Endothelial cell of umbilical vein (primary cell): ENCODE results near the gene CAPN7. TPM values are rescaled to one million over a fixed set of nuclear protein-coding genes. Genes with fewer than 3 reads are reported as not detected.

ENCODE experiments used
- BruUV-seq: library from RNA; stranded (reverse); fragments of 400-500 nt; replicated peaks from 2 replicates; lab custom pipeline; 2021; lab: Mats Ljungman, UMichigan
- CTCF ChIA-PET: fragments of 300-600, 350-600 bp; sonication (Branson Sonifier 250); formaldehyde crosslinking; loops from one replicate; lab custom pipeline; 2021; ENCODE audit warnings: antibody characterized with exemption, inconsistent platforms; lab: Charles Lee
- POLR2A ChIA-PET: fragments of 300-600, 350-600 bp; sonication (Branson Sonifier 250); formaldehyde crosslinking; loops from one replicate; lab custom pipeline; 2021; ENCODE audit warnings: antibody characterized with exemption, inconsistent platforms; lab: Charles Lee
- DNase-seq: peaks from one replicate; pipeline ENCODE4 v3.0.0-alpha.2; 2011; ENCODE audit warnings: low read depth, low spot score
- FAIRE-seq: peaks from 2 replicates; lab custom pipeline; 2011; peaks lifted over from hg19 to GRCh38; lab: Jason Lieb, UNC
- H2AFZ ChIP-seq: 2 replicates; pipeline ENCODE4 v1.6.0; 2012; ENCODE audit warnings: low read depth, low read length, control low read depth, inconsistent platforms
- H3K27ac ChIP-seq: 2 replicates; pipeline ENCODE4 v1.5.1; 2011; ENCODE audit warnings: low read depth, mild to moderate bottlenecking, control low read depth, low read length, moderate library complexity; ENCODE audit not compliant: insufficient read depth
- H3K27me3 ChIP-seq, 2 experiments: 2 replicates each; pipeline versions ENCODE4 v1.6.0 to v1.6.1; 2011; ENCODE audit warnings: low read length in 2 of 2, mixed read lengths in 1 of 2; ENCODE audit not compliant: control insufficient read depth in 2 of 2, insufficient read depth in 2 of 2
- H3K36me3 ChIP-seq, 2 experiments: 2 replicates in 1 of 2; 3 replicates in 1 of 2; pipeline ENCODE4 v1.5.1; 2011; ENCODE audit warnings: low read length in 2 of 2, mild to moderate bottlenecking in 1 of 2, moderate library complexity in 1 of 2; ENCODE audit not compliant: control insufficient read depth in 2 of 2, insufficient read depth in 2 of 2; ENCODE audit errors: extremely low read depth in 1 of 2
- H3K4me1 ChIP-seq: 3 replicates; pipeline ENCODE4 v1.5.1; 2011; ENCODE audit warnings: mild to moderate bottlenecking, low read length; ENCODE audit not compliant: control insufficient read depth, insufficient read depth; ENCODE audit errors: extremely low read depth
- H3K4me2 ChIP-seq: 2 replicates; pipeline ENCODE4 v1.6.1; 2011; ENCODE audit warnings: low read length, control low read depth, mixed read lengths; ENCODE audit not compliant: insufficient read depth
- H3K4me3 ChIP-seq, 3 experiments: fragments of 200-600 bp in 1 of 3; sonication (generic), shearing (Covaris generic) in 1 of 3; replicated peaks in 1 of 3; 2 replicates each; pipeline ENCODE4 v1.5.1; 2011 to 2016; ENCODE audit warnings: control low read depth in 3 of 3, low read length in 3 of 3, mild to moderate bottlenecking in 2 of 3, inconsistent platforms in 1 of 3, low read depth in 1 of 3, moderate library complexity in 1 of 3; ENCODE audit not compliant: insufficient read depth in 1 of 3
- H3K79me2 ChIP-seq: 2 replicates; pipeline ENCODE4 v1.6.0; 2012; ENCODE audit warnings: low read length, inconsistent platforms; ENCODE audit not compliant: control insufficient read depth, insufficient read depth
- H3K9ac ChIP-seq: replicated peaks from 2 replicates; pipeline ENCODE3; 2011; ENCODE audit warnings: low read length, control low read depth; ENCODE audit not compliant: insufficient read depth; ENCODE audit errors: extremely low read depth
- H3K9me1 ChIP-seq: replicated peaks from 3 replicates; pipeline ENCODE4 v1.6.0; 2011; ENCODE audit warnings: mild to moderate bottlenecking, low read length; ENCODE audit not compliant: control insufficient read depth, insufficient read depth; ENCODE audit errors: extremely low read depth
- H3K9me3 ChIP-seq: replicated peaks from 2 replicates; pipeline ENCODE4 v1.5.1; 2012; ENCODE audit warnings: low read length, inconsistent platforms; ENCODE audit not compliant: control insufficient read depth, insufficient read depth
- H4K20me1 ChIP-seq: replicated peaks from 2 replicates; pipeline ENCODE3; 2011; ENCODE audit warnings: mild to moderate bottlenecking, low read length; ENCODE audit not compliant: control insufficient read depth, insufficient read depth; ENCODE audit errors: extremely low read depth
- EZH2 ChIP-seq: IDR thresholded peaks from 2 replicates; pipeline ENCODE4 v1.6.1; 2012; ENCODE audit warnings: borderline replicate concordance, low read depth, mild to moderate bottlenecking, moderate library complexity, low read length, inconsistent platforms; ENCODE audit not compliant: severe bottlenecking
- GATA2 ChIP-seq: IDR thresholded peaks from 2 replicates; pipeline ENCODE4 v1.7.0; 2011; ENCODE audit warnings: low read depth, mild to moderate bottlenecking, moderate library complexity, mixed read lengths, low read length; ENCODE audit not compliant: insufficient read length, insufficient read depth
- JUN ChIP-seq: IDR thresholded peaks from 2 replicates; pipeline ENCODE4 v1.6.1; 2011; ENCODE audit warnings: borderline replicate concordance, low read depth; ENCODE audit not compliant: insufficient read length, insufficient read depth
- MYC ChIP-seq: IDR thresholded peaks from one replicate; pipeline ENCODE4 v1.6.1; 2011; ENCODE audit warnings: mild to moderate bottlenecking, low read depth, low read length
- POLR2A ChIP-seq: IDR thresholded peaks from 2 replicates; pipeline ENCODE4 v1.6.1; 2012; ENCODE audit warnings: low read depth, mild to moderate bottlenecking, control low read depth, low read length
- POLR2AphosphoS5 ChIP-seq: IDR thresholded peaks from 2 replicates; pipeline ENCODE4 v1.6.1; 2012; ENCODE audit warnings: low read depth, mild to moderate bottlenecking, control low read depth, low read length, moderate library complexity; ENCODE audit not compliant: insufficient read depth
- dilution Hi-C: fragments of 300-500 bp; cut with MboI; formaldehyde crosslinking; loops from one replicate; pipeline ENCODE4 v1.15.0; 2019; ENCODE audit warnings: low sequenced_read_pairs; ENCODE audit not compliant: extremely low pct_ligation_motif_present
- intact Hi-C: fragments of 100-400 bp; cut with micrococcal nuclease; formaldehyde crosslinking; loops from one replicate; pipeline ENCODE4 v1.10.0; 2022
- polyA plus RNA-seq, 4 experiments: library from polyadenylated mRNA; depleted of rRNA in 3 of 4; stranded (reverse) in 3 of 4; unstranded in 1 of 4; fragments of >200 nt; gene quantifications; 2 replicates each; pipeline versions ENCODE4 v1.2.1 to v1.2.3, GENCODE V29; 2011 to 2012; ENCODE audit warnings: missing spikeins in 1 of 4
- total RNA-seq: library from RNA; stranded (reverse); gene quantifications from 2 replicates; pipeline ENCODE4 v1.2.3, GENCODE V29; 2021
- TF ChIP-seq, protein P1 (sequence below), 2 donors: IDR thresholded peaks; 1 replicate in 1 of 2; 2 replicates in 1 of 2; pipeline ENCODE4 v1.5.1; 2011; ENCODE audit warnings: low read length in 2 of 2, mild to moderate bottlenecking in 2 of 2, moderate library complexity in 2 of 2, control low read depth in 1 of 2, inconsistent platforms in 1 of 2, low read depth in 1 of 2; ENCODE audit not compliant: insufficient read depth in 1 of 2; ENCODE audit errors: extremely low read depth in 1 of 2
- TF ChIP-seq, protein P2 (sequence below): IDR thresholded peaks from 2 replicates; pipeline ENCODE4 v1.6.1; 2011; ENCODE audit not compliant: insufficient read depth, insufficient read length

Gene CAPN7
- total and polyA plus RNA-seq, 2 donors (not counting 3 experiments of a cell fraction or from before 2014, with no cell fraction given), result 13.2 to 32.7 TPM

DNA sequence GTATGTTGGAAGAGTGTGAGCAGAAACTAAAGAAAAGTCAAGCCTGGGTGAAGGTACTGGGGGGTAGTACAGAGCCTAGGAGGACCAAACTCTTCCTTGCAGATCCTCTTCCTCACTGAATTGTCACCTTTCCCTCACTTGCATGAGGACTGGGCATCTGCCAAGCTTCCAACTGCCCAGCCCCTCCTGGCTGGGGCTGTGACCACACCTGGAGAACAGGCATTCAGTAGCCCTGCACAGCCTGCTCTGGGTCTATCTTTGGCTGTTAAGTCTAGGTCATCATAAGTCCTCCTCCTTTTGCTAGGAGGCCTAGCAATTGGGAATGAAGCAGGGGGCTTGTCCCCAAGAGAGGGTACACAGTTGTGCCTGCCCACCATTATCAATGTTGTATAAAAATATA, 55.2 kb downstream of the CAPN7 start:
- H3K79me2 ChIP-seq, result peaks cover 29% of the 10 kb centered on the region
- intact Hi-C loops, result no loop called here
- dilution Hi-C loops, result no loop called here
- BruUV-seq, result no TSS peak
- DNase-seq (no peak), FAIRE-seq (no peak)
- ChIA-PET CTCF (no interaction called here), POLR2A (no interaction called here)
- no peak overlapping the region for H3K27ac ChIP-seq
- H3K4me3 ChIP-seq, result no peak overlapping the region
- no peaks in the 10 kb centered on the region for H4K20me1 ChIP-seq
- H3K27me3 ChIP-seq, result no peaks in the 10 kb centered on the region
- no peaks in the 10 kb centered on the region for H3K9me3 ChIP-seq
- H3K9me1 ChIP-seq, result no peaks in the 10 kb centered on the region
- peaks cover 29 to 45% of the 10 kb centered on the region in 2 experiments for H3K36me3 ChIP-seq
- no peak overlapping the region for H3K4me2 ChIP-seq
- no peak overlapping the region for H3K9ac ChIP-seq
- no peak overlapping the region for H2AFZ ChIP-seq
- H3K4me1 ChIP-seq, result no peaks in the 10 kb centered on the region
- TF ChIP-seq MYC (no peak), POLR2AphosphoS5 (no peak), POLR2A (no peak), GATA2 (no peak), EZH2 (no peak), JUN (no peak)
- TF ChIP-seq, protein P1, sequence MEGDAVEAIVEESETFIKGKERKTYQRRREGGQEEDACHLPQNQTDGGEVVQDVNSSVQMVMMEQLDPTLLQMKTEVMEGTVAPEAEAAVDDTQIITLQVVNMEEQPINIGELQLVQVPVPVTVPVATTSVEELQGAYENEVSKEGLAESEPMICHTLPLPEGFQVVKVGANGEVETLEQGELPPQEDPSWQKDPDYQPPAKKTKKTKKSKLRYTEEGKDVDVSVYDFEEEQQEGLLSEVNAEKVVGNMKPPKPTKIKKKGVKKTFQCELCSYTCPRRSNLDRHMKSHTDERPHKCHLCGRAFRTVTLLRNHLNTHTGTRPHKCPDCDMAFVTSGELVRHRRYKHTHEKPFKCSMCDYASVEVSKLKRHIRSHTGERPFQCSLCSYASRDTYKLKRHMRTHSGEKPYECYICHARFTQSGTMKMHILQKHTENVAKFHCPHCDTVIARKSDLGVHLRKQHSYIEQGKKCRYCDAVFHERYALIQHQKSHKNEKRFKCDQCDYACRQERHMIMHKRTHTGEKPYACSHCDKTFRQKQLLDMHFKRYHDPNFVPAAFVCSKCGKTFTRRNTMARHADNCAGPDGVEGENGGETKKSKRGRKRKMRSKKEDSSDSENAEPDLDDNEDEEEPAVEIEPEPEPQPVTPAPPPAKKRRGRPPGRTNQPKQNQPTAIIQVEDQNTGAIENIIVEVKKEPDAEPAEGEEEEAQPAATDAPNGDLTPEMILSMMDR (IDR thresholded peaks at IDR 0.05; ENCODE audit: extremely low read depth in 1 of 2, insufficient read depth in 1 of 2, low read depth in 1 of 2, low read length in 2 of 2), result no peak
- TF ChIP-seq, protein P2, sequence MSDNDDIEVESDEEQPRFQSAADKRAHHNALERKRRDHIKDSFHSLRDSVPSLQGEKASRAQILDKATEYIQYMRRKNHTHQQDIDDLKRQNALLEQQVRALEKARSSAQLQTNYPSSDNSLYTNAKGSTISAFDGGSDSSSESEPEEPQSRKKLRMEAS, result no peak
